Measurements from ENCODE around the gene CDH6.

CDH6 gene

DNA sequence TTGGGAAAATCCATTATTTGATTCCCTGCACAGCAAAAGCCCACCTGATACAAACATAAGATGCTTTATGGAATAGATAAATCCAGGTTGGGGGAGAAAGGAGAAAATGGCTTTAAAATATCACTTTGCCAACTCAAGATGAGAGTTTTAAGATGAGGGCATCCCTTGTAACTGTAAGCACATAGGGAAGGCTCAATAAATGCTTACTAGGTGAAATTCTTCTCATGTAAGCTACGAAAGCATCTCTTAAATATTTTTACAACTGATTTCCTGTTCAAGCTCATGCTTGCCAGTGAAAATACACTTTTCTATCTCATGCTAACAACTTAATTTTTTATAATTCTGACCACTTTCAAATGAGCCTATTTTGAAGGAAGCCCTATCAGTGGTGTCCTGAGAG, 11.5 kb downstream of the CDH6 start:
- no peak for DNase-seq

DNA sequence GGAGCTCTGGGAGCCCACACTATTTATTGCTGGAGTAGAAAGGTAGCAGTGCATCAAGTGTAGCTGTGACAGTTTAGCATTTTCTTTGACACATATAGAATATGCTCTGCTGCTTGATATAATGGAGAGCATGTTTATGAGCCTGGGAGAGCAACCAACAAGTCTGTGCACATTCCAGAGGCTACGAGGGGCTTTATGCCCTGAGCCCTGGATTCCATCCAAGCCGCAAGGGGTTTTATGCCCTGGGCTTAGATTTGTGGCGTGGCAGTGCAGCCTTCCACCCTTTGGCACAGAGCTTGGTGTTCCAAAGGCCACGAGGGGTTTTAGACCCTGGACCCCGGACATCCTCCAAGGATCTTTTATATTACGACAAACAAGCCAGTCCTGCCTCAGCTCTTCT, 14.6 kb downstream of the CDH6 start:
- no peak for DNase-seq

DNA sequence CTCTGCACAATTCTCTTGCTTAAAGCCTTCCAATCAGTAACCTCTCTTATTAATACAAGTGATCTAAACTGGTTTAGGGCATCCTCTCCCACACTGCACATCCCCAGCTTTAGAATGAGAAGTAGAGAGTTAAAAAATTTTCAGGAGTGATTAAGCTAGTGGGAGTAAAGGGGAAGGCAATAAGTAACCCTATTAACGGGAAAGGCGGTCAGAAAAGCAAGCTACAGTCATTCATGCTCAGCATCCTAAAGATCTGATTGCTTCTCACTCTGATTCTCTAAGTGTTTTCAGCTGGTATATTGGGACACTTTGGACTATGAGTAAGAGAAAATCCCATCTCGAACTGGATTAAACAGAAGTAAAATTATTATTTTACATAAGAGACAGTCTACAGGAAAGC, 15.8 kb downstream of the CDH6 start:
- DNase-seq, result no peak

DNA sequence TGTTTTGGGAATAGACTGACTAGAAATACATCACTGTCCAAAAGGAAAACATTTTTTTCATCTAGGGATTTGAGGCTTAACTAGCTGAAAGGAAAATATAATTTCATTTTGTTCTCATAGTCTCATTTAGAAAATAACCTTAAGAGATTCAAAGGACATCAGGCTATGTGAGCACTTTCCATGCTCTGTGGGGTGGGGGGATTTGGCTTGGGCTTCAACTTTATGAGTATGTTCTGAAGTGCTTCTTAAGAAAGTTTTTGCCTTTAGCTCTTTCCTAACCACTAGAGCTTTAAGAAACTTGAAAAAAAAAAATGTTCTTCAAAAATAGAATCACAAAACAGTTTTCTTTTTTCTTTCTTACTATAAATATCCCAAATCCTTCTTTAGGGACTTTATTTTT, 17.6 kb downstream of the CDH6 start:
- DNase-seq, result no peak

DNA sequence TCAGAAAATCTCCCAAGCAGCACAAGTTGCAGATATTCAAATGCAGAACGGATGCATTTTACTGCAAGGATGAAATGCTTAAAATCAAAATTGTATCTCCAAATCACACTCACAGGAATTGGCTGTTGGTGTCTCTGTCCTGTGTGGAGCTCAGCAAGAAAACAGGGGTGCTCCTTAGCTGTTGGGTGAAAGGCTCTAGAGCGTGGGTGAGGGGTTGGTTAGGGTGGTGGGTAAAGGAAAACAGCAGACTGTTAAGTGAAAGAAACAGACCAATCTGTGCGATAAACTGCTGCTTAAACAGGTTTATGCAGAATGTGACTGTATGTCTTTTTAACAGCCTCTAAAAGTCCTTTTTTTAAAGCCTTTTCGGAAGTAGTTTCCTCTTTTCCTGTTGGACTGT, 19.8 kb downstream of the CDH6 start:
- no peak for DNase-seq

DNA sequence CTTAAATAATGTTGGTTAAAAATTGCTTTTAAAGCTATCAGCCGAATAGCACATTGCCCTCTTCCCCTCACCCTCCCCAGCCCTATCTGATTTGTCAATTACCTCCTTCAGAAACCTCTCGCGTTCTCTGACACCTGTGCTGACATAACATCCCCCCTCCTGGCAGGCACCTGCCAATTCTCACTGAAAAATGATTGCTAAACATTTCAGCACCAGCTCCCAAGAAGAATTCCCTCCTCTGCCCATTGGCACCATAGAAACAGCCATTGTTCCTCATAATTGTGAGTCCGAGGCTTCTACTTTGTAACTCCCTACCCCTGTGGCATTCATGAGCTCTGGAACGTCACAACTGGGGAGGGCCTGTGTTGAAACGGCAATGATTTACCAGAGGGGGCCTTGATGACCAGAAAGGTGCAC, 20.2 kb downstream of the CDH6 start:
- DNase-seq, result no peak

DNA sequence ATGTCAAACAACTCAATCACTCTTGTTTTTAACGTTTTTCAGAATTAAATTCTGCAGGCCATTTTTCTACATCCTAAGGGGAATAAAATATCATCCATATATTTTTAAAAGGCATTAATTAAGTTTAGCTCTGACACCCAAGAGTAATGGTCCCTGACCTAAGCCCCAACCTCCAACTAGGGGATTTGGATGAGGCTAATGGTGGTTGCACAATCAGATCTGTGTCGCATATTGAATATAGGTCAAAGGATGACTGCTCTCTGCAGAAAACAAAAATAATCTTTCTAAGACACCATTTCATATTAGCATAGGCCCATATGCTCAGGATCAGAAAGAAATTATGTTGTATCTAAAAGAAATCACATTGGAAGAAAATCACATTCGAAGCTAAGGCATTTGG, 20.7 kb downstream of the CDH6 start:
- DNase-seq, result no peak

DNA sequence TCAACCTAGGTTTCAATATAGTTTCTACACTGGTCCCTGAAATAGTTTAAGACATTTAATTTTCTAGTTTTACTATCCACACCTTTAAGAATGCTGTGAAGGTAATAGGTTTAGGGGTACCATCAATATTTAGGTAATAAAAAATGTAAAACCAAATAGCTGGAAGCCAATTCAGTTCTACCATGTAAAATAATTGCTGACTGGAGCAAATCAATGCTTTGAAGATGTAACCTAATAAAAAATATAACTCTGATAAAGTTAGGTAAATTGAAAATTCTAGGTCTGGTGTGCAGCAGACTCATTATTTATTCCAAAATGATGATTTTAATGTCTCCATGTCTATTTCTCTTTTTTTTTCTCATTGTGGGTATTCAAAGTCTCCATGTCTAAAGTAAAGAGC, 21.8 kb downstream of the CDH6 start:
- no peak for DNase-seq

DNA sequence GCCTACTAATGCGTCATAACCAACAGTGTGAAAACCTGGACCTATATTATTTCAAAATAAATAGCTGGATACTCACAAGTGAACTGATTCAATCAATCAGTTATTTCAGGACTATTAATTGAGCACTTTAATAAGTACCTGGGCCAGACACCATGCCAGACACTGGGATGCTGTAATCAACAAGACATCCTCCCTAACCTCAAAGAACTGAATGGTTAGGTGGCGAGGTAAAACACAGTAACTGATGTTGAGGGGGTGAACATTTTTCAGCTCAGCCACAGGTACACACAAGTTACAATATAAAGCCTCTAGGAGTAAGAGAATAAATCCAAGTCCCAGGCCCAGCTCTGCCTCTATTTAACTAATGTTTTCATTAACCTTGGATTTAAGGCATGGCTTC, 24.0 kb downstream of the CDH6 start:
- DNase-seq, result no peak

DNA sequence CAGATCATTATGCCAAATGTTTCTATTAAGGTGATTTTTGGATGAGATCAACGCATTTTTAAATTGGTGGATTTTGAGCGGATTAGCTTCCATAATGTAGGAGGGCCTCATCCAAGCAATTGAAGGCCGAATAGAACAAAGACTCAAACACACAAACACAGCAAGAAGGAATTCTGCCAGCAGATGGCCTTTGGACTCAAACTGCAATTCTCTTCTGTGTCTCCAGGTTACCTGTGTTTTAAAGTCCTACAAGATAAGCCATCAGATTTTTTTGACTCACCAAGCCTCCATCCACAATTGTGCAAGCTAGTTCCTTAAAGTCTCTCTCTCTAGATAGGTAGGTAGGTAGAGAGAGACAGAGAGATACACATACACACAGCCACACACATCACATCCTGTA, 25.5 kb downstream of the CDH6 start:
- DNase-seq, result no peak

DNA sequence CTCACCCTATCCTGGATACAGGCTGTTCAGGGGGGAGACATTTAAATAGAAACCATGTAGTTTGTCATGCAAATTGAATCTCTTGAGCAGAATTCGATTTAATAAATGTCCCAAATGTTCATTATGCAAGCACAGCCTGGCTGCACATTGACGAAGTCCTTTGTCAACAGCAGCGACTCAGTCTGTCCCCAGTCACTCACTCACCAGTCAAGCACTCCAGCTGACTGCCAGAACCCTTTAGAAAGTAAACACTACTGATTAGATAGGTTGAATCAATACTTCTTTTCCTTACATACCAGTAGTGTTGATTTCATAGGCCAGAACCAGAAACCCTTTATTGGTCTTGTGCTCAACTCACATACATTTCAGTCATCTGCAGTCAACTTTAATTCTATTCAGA, 27.5 kb downstream of the CDH6 start:
- no peak for DNase-seq

DNA sequence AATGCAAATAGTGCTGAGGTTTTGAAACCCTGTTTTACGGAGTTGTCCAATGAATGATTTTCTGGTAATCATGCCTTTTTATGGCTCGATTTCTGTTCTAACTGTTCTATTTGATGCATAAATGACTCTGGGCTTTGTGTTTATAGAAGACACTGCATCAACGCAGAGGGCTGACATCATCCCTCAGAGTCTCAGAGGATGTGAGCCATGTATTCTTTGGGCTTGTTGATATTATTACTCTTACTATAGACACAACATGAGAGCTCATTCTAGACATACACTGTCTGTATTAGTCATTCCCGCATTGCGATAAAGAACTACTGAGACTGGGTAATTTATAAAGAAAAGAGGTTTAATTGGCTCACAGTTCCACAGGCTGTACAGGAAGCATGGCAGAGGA, 31.6 kb downstream of the CDH6 start:
- no peak for DNase-seq

DNA sequence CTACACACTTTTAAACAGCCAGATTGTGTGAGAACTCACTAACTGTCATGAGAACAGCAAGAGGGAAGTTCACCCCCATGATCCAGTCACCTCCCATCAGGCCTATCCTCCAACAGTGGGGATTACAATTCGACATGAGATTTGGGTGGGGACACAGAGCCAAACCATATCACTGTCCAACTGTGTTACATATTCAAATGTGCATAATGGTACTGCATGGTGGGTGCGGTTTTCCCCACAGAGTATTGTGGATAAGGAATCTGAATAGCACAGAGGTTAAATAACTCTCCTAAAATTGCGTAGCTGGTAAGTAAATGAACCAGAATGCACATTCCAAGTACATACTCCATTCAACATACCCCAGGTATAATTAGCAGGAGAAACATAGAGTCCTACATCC, 32.1 kb downstream of the CDH6 start:
- DNase-seq, result no peak

DNA sequence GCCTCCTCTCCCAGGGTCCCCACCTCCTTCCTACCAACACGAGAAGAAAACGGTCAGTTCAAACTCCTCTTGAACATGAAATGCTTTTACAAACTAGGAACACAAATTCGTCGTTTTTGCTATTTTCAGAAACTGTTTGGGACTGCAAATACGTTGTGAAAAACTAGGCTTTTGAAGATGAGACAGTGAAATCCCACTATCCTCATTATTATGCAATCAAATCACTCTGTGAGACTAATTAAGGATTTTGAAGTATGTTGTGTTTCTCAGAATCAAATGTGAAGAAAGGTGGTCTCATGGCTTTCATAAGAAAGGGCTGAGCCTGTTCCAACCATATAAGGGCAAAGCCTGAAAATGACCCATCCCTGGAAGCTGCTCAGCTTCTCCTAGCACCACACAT, 33.2 kb downstream of the CDH6 start:
- no peak for DNase-seq

DNA sequence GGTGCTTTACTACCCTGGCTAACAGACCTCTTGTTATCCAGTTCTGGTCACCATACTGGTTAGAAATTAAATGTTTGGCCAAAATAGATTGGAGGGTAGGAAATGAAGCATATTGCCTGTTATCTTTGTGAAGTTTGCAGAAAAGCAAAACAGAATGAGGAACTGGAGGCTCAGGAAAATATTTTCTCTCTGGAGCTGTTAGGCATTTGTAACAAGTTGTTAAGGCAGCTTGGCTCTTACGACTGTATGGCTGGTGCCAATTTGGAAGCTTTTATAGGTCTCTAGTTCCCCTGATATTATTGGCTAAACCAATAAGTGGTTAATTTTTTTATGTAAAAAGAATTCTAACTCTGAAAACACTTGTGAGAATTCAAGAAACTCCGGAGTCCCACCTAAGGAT, 35.8 kb downstream of the CDH6 start:
- no peak for DNase-seq

DNA sequence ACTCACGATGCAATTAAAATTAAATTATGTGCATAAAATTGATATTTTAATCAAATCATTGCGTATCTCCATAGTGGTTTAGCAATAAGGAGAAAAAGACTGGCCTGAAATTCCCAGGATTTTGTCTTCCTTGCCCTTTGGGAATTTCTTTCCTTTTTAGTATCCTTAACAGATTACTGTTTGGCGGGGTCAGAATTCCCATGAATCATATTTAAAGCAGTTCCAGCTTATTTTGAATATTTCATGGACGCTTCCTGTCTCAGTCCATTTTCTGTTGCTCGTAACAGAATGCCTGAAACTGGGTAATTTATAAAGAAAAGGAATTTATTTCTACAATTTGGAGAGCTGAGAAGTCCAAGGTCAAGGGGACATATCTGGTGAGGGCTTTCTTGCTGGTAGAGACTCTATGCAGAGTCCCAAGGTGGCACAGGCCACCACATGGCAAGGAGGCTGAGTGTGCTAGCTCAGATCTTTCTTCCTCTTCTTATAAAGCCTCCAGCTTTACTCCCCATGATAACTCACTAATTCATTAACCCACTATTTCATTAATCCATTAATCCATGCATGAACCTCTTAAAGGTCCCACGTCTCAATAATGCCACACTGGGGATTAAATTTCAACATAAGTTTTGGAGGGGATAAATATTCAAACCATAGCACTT, 37.8 kb downstream of the CDH6 start:
- no peak for DNase-seq

DNA sequence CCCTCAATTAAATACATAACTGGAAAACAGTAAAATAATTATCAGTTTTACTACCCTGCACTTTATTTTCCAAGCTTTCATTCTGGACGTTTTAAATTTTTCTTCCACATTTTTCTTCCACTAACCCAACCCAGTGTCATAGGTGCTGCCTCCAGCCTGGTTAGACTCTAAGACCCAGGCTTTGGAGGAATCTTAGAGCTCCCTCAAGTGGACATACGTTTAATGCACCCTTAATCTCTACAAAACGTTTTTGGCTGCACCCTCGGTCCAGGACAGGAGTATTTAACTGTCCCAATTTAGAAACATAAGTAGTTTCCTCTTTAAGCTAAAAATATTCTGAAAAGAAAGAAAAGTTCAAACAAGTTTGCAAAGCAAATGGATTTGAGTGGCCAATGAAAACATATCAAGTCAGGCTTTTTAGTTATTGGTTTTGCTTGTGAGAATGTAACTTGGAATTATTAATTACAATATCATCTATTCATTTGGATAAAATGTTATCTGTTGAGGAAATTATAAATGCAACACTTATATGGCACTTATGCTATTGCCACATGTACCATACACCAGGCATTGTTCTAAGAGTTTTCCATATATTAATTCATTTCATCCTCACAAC, 38.9 kb downstream of the CDH6 start:
- peak; percentile 31 for DNase-seq

DNA sequence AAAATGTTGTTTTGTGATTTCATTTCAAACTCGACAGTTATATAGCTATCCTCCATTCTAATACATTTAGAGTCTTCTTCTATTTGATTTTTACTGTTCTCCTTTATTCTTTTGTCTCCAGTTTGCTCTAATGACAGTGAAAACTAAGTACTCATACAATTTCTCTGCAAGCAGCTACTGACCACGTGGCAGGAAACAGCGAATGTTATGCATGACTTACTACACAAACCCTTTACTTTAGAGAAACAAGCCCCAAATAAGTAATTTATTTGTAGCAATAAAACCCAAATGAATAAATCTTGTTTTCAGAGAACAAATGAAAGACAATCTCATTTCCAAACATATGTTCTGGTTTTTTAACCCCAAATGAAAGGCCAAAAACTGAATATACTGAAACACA, 41.9 kb downstream of the CDH6 start:
- no peak for DNase-seq

DNA sequence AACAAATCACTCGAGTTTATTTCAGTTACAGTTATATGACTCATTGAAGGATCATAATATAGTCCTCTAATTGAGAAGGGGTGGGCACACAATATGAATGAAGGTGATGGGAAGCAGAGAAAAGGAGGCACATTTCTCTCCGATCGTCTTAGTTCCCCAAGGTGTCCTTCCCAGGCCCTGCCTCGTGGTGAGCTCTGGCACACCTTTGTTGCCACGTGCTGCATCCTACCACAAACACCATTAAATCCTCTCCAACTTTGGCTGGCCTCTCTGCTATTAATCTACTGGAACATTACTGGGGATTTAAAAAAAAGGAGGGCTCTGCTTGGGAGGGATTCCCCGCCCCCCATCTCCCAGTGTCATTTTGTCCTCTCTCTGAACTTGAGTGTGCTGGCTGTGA, 42.9 kb downstream of the CDH6 start:
- no peak for DNase-seq

DNA sequence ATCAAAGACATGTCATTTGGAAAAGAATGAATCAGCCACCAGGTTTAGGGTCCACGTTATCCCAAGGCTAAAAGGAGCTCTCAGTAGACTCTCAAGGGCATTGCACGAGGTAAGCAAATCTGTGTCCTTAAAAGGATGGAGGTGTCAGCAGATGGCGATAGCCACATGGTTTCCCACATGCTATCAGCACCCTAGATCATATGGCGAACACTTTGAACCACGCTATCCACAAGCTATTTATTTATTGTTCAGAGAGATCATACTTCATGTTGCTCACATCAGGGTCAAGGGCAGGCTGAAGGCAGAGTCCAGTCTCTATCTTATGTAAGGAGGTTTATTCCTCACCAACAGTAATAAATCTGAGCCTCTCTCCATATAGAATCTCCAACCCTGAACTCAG, 43.7 kb downstream of the CDH6 start:
- no peak for DNase-seq

DNA sequence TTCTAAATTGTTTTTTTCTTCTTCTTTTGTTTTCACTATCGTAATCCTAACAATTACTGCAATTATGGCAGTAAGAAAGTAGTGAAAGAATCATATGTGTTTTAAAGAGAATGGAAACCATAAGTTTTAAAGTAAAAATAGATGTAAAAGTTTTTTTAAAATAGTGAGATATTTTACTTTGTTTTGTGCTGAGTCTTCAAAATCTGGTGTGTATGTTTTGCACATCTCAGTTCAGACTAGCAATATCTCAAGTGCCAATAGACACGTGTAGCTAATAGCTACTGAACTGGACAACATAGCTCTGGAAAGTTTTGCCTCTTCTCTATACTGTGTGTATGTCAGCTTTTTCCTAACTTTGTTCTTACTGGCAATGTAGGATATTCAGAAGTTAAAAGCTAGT, 45.0 kb downstream of the CDH6 start:
- DNase-seq, result no peak

DNA sequence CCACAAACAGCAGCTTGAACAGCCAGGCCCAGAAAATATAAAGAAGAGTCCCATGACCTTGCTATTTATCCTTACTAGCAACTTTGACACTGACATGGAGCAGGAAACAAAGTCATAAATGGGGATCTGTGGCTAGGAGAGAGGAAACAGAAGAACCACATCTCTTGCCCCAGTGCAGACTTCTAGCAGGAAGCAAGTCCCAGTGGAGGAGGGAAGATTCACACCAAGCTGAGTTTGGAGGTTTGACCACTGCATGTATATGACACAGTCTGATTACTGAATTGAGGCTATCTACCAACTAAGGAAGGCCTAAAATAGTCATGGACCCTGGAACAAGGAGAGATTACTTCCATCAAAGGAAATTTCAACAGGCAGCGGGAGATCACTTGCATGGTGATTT, 51.4 kb downstream of the CDH6 start:
- no peak for DNase-seq

DNA sequence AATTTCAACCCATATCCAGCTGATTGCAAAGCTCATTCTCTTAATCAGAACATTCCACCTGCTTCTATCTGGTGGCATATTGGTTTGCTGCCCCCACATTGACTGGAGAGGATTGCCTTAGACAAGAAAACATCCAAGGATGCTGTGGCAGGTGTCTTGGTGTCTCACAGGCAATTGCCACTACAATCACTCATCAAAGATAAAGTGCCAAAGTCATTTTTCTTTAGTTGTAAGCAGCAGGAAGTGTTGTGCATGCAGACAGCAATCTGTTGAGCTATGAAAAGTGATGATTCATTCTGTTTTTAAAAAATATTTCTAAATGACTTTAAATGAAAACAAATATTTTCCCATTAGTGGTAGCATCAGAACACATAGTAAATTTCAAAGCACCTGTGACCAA, 53.9 kb downstream of the CDH6 start:
- DNase-seq, result no peak

DNA sequence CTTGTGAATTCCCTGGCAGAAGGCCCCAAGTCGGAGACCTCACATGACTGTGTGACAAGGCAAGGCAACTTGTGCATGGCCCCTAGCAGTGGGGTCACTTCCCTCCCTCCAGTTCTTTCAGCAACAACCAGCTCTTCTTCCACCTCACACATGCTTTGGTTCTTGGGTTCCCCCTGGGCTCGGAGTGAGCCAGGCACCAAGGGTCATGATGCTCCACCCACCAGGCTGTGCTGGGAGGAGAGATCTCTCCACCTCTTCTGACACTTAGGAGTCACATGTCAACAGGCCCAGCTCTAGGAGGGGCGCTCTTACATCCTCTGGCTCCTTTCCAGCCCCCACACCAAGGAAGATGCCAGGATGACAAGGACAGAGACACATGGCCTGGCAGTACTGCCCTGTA, 56.7 kb downstream of the CDH6 start:
- DNase-seq, result no peak

DNA sequence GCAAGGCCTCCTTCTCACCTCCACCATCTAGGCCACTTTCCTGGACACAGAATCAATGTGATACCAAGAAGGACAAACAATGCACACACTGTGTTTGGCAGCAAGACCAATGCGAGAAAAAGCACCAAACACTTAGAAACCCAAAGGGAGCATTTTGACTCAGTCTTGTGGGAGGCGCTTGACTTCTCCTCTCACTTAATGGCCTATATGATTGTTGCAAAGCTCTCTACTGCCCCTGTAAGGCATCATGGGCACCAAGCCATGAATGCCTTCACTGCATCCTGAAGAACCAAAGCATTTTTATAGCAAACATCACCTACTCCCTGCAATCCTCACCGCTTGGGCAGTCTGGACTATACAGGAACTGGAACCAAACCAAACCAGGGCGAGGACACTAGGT, 57.5 kb downstream of the CDH6 start:
- DNase-seq, result no peak

DNA sequence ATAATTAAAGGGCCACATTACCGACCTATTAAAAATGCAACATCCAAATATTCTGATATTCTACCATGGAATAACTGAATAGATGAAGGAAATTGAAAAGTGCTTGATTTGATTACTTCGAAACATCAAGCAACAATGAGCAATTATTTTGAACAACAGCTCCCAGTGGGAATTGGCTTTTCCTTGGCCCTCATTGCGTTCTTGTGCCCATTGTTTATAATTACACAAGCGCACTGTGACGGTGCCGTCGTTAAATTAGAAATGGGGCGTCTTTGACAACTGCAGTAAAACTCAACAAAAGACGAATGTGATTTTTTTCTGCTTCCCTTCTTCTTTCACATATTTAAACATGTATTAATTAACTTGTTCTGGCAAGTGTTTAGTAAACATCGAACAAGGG, 61.6 kb downstream of the CDH6 start:
- no peak for DNase-seq
